ENCODE measurements around the gene PTBP3. TPM values are rescaled to one million over a fixed set of nuclear protein-coding genes. Genes with fewer than 3 reads are reported as not detected.

Gene PTBP3
- total and polyA plus RNA-seq, 2 of the 4 experiments (the other 2 are of a cell fraction) = 8.6 to 15.6 TPM

GRCh38 chr9:112375361-112375760 lies 41.9 kb upstream of the PTBP3 start:
- Histone ChIP-seq H3K4me1 (ENCODE audit: control insufficient read depth, insufficient read depth, low read length) (no peaks in the 10 kb centered on the region), H2BK15ac (ENCODE audit: low read depth, low read length) (no peak overlapping the region), H2AFZ (replicated peaks; ENCODE audit: low read length, poor library complexity) (no peak overlapping the region), H3K4ac (ENCODE audit: low read depth, low read length) (no peak overlapping the region), H3K9me3 (ENCODE audit: control insufficient read depth, insufficient read depth, low read length) (no peaks in the 10 kb centered on the region), H4K91ac (ENCODE audit: insufficient read depth, low read depth, low read length) (no peak overlapping the region), H2BK120ac (ENCODE audit: low read depth, low read length) (no peak overlapping the region), H3K27ac (ENCODE audit: insufficient read depth, low read length) (no peak overlapping the region), H2AK9ac (replicated peaks; ENCODE audit: low read depth, low read length, poor library complexity) (no peak overlapping the region), H3K36me3 (ENCODE audit: control insufficient read depth, insufficient read depth, low read length) (no peaks in the 10 kb centered on the region), H4K20me1 (ENCODE audit: insufficient read depth, low read length) (no peaks in the 10 kb centered on the region), H3K27me3 (ENCODE audit: control insufficient read depth, insufficient read depth, low read length) (no peaks in the 10 kb centered on the region), H2BK20ac (ENCODE audit: low read depth, low read length) (no peak overlapping the region), H2BK5ac (ENCODE audit: low read depth, low read length, poor library complexity, severe bottlenecking) (no peak overlapping the region), H3K4me2 (ENCODE audit: low read depth, low read length) (no peak overlapping the region), H3K23ac (ENCODE audit: low read depth, low read length) (no peak overlapping the region), H3K79me1 (ENCODE audit: low read depth in 1 of 2, low read length in 2 of 2) (peaks cover 6 to 20% of the 10 kb centered on the region in 2 experiments), H3K56ac (ENCODE audit: extremely low read depth, insufficient read depth, low read length) (no peak overlapping the region), H2AK5ac (ENCODE audit: low read depth, low read length) (no peak overlapping the region), H3K9ac (ENCODE audit: low read depth, low read length) (no peak overlapping the region), H3K4me3 (ENCODE audit: insufficient read depth, low read depth, low read length) (no peak overlapping the region), H4K5ac (ENCODE audit: low read depth, low read length) (no peak overlapping the region), H3K14ac (replicated peaks; ENCODE audit: low read depth, low read length) (no peak overlapping the region), H3K18ac (ENCODE audit: low read depth, low read length) (no peak overlapping the region), H4K8ac (ENCODE audit: low read depth in 2 of 2, low read length in 2 of 2) (no peak overlapping the region), H3K9me1 (ENCODE audit: insufficient read depth, low read length) (peaks cover 5% of the 10 kb centered on the region)
- CTCF ChIA-PET = no interaction called here
- no TSS peak for BruUV-seq (replicated peaks)
- intact Hi-C loops (cut with micrococcal nuclease) = no loop called here
- 100% methylated on average over 1 of the region's 5 CpGs; no CpG with 5 or more reads in 1 of the 2 experiments for WGBS, 2 experiments (ENCODE audit: extremely low coverage in 2 of 2, insufficient read length in 1 of 2)
- no peak for DNase-seq
- in situ Hi-C loops (cut with MboI; ENCODE audit: low sequenced_read_pairs) = no loop called here
- POLR2A ChIA-PET (ENCODE audit: unreplicated experiment) = no interaction called here
- no peak for ATAC-seq (ENCODE audit: low read depth)
- dilution Hi-C loops (cut with HindIII; ENCODE audit: low sequenced_read_pairs, unreplicated experiment) = no loop called here
- TF ChIP-seq RFX5 (IDR thresholded peaks at IDR 0.05; ENCODE audit: low read depth, low read length) = no peak
- no peak for TF ChIP-seq USF2 (IDR thresholded peaks at IDR 0.05; ENCODE audit: low read depth, low read length)
- TF ChIP-seq, protein P1, sequence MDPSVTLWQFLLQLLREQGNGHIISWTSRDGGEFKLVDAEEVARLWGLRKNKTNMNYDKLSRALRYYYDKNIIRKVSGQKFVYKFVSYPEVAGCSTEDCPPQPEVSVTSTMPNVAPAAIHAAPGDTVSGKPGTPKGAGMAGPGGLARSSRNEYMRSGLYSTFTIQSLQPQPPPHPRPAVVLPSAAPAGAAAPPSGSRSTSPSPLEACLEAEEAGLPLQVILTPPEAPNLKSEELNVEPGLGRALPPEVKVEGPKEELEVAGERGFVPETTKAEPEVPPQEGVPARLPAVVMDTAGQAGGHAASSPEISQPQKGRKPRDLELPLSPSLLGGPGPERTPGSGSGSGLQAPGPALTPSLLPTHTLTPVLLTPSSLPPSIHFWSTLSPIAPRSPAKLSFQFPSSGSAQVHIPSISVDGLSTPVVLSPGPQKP (IDR thresholded peaks at IDR 0.05; ENCODE audit: borderline replicate concordance, low read depth, low read length) = no peak
- TF ChIP-seq CHD1 (IDR thresholded peaks at IDR 0.05; ENCODE audit: low read depth, low read length) = no peak
- TF ChIP-seq POLR2A (IDR thresholded peaks at IDR 0.05; ENCODE audit: low read depth, low read length) = no peak
- TF ChIP-seq, protein P2, sequence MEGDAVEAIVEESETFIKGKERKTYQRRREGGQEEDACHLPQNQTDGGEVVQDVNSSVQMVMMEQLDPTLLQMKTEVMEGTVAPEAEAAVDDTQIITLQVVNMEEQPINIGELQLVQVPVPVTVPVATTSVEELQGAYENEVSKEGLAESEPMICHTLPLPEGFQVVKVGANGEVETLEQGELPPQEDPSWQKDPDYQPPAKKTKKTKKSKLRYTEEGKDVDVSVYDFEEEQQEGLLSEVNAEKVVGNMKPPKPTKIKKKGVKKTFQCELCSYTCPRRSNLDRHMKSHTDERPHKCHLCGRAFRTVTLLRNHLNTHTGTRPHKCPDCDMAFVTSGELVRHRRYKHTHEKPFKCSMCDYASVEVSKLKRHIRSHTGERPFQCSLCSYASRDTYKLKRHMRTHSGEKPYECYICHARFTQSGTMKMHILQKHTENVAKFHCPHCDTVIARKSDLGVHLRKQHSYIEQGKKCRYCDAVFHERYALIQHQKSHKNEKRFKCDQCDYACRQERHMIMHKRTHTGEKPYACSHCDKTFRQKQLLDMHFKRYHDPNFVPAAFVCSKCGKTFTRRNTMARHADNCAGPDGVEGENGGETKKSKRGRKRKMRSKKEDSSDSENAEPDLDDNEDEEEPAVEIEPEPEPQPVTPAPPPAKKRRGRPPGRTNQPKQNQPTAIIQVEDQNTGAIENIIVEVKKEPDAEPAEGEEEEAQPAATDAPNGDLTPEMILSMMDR (conservative IDR thresholded peaks at IDR 0.05; ENCODE audit: low read depth, low read length) = no peak
- TF ChIP-seq NFE2L2 (IDR thresholded peaks at IDR 0.05; ENCODE audit: low read depth, low read length) = no peak

All from IMR-90 (cell line).